Measurements from ENCODE around the gene VPS36. TPM values are rescaled to one million over a fixed set of nuclear protein-coding genes. Genes with fewer than 3 reads are reported as not detected.

Gene VPS36
- polyA plus RNA-seq, 1 donor from 2014 or later = 85.4 TPM

- Histone ChIP-seq H3K79me2 (replicated peaks; ENCODE audit: insufficient read depth, low read length) (no peaks in the 10 kb centered on the region), H3K9ac (ENCODE audit: low read length) (no peak overlapping the region), H3K4me2 (ENCODE audit: low read length) (no peak overlapping the region), H3K36me3 (ENCODE audit: insufficient read depth, low read length) (no peaks in the 10 kb centered on the region), H2AFZ (ENCODE audit: low read depth, low read length) (no peak overlapping the region), H3K27ac (ENCODE audit: low read length) (no peak overlapping the region), H4K20me1 (ENCODE audit: insufficient read depth) (no peaks in the 10 kb centered on the region), H3K4me3 (ENCODE audit: low read length) (no peak overlapping the region), H3K9me3 (ENCODE audit: low read length) (no peaks in the 10 kb centered on the region), H3K27me3 (ENCODE audit: insufficient read depth, low read depth, low read length) (no peaks in the 10 kb centered on the region), H3F3A (ENCODE audit: insufficient read depth, low read length, poor library complexity, severe bottlenecking) (no peaks in the 10 kb centered on the region), H3K9me2 (ENCODE audit: insufficient read depth, low read length) (no peaks in the 10 kb centered on the region)
- no peak for TF ChIP-seq RAD21 (conservative IDR thresholded peaks at IDR 0.05)
- TF ChIP-seq EZH2 (IDR thresholded peaks at IDR 0.05; ENCODE audit: borderline replicate concordance, insufficient read depth, low read length, poor library complexity, severe bottlenecking) = no peak
- TF ChIP-seq REST (IDR thresholded peaks at IDR 0.05; ENCODE audit: borderline replicate concordance) = no peak
- TF ChIP-seq MXI1 (conservative IDR thresholded peaks at IDR 0.05; ENCODE audit: poor library complexity, severe bottlenecking) = no peak
- TF ChIP-seq SMC3 (conservative IDR thresholded peaks at IDR 0.05; ENCODE audit: poor library complexity) = no peak
- no peak for TF ChIP-seq EP300 (conservative IDR thresholded peaks at IDR 0.05; ENCODE audit: poor library complexity, severe bottlenecking)
- TF ChIP-seq POLR2AphosphoS5 (IDR thresholded peaks at IDR 0.05) = no peak
- TF ChIP-seq CTCF (IDR thresholded peaks at IDR 0.05; ENCODE audit: poor library complexity, severe bottlenecking) = no peak
- no peak for TF ChIP-seq TAF1 (IDR thresholded peaks at IDR 0.05; ENCODE audit: low read depth)
Observed at GRCh38 chr13:52432456-52432855, 18.0 kb downstream of the VPS36 start.

GRCh38 chr13:52428295-52428694 is 22.1 kb downstream of the VPS36 start:
- no peak overlapping the region for H3K9ac ChIP-seq (ENCODE audit: low read length)
- H3K9me2 ChIP-seq (ENCODE audit: insufficient read depth, low read length) = no peaks in the 10 kb centered on the region
- H3K4me2 ChIP-seq (ENCODE audit: low read length) = no peak overlapping the region
- no peaks in the 10 kb centered on the region for H3K79me2 ChIP-seq (replicated peaks; ENCODE audit: insufficient read depth, low read length)
- H4K20me1 ChIP-seq (ENCODE audit: insufficient read depth) = no peaks in the 10 kb centered on the region
- no peaks in the 10 kb centered on the region for H3K27me3 ChIP-seq (ENCODE audit: insufficient read depth, low read depth, low read length)
- H3F3A ChIP-seq (ENCODE audit: insufficient read depth, low read length, poor library complexity, severe bottlenecking) = no peaks in the 10 kb centered on the region
- no peaks in the 10 kb centered on the region for H3K36me3 ChIP-seq (ENCODE audit: insufficient read depth, low read length)
- H3K4me3 ChIP-seq (ENCODE audit: low read length) = no peak overlapping the region
- H3K27ac ChIP-seq (ENCODE audit: low read length) = no peak overlapping the region
- no peak overlapping the region for H2AFZ ChIP-seq (ENCODE audit: low read depth, low read length)
- TF ChIP-seq EP300 (conservative IDR thresholded peaks at IDR 0.05; ENCODE audit: poor library complexity, severe bottlenecking) (no peak), RAD21 (conservative IDR thresholded peaks at IDR 0.05) (no peak), SMC3 (conservative IDR thresholded peaks at IDR 0.05; ENCODE audit: poor library complexity) (no peak), CTCF (IDR thresholded peaks at IDR 0.05; ENCODE audit: poor library complexity, severe bottlenecking) (no peak), TAF1 (IDR thresholded peaks at IDR 0.05; ENCODE audit: low read depth) (no peak)
- H3K9me3 ChIP-seq (ENCODE audit: low read length) = no peaks in the 10 kb centered on the region
